NCI-H748 (cell line): ENCODE results near the gene PCDHGB7.
"Not testable (repeated sequence)": the region's sequence is repeated elsewhere in the genome, so short reads cannot be mapped to it uniquely, and the experiment has no call there.

ENCODE experiments used
- DNase-seq: peaks from one replicate; lab custom pipeline; 2025; ENCODE audit not compliant: unreplicated experiment; lab: John Stamatoyannopoulos, UW

The PCDHGB7 gene

DNA sequence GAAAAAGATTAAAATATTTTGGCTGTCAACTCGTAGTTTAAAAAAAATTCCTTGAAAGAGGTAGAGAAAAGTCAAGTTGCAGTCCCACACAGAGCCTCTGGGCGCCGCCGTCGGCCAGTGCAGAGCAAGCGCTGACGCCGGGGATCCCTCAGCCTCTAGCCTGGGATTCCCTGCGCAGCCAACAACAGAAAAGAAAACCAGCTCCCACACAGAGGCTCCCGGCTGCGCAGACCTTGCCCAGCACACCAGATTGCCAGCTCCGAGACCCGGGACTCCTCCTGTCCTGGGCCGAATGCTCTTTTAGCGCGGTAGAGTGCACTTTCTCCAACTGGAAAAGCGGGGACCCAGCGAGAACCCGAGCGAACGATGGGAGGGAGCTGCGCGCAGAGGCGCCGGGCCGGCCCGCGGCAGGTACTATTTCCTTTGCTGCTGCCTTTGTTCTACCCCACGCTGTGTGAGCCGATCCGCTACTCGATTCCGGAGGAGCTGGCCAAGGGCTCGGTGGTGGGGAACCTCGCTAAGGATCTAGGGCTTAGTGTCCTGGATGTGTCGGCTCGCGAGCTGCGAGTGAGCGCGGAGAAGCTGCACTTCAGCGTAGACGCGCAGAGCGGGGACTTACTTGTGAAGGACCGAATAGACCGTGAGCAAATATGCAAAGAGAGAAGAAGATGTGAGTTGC, at the start of gene PCDHGB7:
PCDHGB7 (plus strand) TSS at position 184 of the 679 bp plus-strand sequence; CDS start at position 367, 183 bp downstream.
- DNase-seq = not testable (repeated sequence)

DNA sequence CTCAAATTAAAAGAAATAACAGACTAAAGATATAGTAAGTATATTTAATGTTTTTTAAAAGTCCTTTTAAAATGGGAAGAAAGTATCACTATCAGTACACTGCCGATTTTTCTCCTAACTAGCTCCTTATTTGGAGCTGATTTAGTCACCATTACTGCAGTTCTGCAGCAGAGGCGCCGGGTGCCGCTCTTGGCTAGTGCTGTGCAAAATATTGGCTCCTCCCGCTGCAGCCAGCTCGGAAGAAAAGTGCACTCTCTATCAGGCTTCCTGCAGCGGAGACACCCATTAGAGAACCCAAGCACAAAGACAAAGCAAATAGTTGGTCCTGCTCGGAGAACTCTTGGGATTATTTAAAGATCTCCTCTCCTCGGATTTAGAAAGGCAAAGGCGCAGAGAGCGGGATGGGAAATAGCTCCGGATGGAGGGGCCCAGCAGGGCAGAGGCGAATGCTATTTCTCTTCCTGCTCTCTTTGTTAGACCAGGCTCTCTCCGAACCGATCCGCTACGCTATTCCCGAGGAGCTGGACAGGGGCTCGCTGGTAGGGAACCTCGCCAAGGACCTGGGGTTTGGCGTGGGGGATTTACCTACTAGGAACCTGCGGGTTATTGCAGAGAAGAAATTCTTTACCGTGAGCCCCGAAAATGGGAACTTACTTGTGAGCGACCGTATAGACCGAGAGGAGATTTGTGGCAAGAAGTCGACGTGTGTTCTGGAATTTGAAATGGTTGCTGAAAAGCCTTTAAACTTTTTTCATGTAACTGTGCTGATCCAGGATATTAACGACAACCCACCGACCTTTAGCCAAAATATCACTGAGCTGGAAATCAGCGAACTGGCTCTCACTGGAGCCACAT, 47.3 kb upstream of the PCDHGB7 start, which contains the start of gene PCDHGB3:
PCDHGB3 (plus strand) TSS at position 249 of the 855 bp plus-strand sequence; CDS start at position 402, 153 bp downstream.
- no peak for DNase-seq

DNA sequence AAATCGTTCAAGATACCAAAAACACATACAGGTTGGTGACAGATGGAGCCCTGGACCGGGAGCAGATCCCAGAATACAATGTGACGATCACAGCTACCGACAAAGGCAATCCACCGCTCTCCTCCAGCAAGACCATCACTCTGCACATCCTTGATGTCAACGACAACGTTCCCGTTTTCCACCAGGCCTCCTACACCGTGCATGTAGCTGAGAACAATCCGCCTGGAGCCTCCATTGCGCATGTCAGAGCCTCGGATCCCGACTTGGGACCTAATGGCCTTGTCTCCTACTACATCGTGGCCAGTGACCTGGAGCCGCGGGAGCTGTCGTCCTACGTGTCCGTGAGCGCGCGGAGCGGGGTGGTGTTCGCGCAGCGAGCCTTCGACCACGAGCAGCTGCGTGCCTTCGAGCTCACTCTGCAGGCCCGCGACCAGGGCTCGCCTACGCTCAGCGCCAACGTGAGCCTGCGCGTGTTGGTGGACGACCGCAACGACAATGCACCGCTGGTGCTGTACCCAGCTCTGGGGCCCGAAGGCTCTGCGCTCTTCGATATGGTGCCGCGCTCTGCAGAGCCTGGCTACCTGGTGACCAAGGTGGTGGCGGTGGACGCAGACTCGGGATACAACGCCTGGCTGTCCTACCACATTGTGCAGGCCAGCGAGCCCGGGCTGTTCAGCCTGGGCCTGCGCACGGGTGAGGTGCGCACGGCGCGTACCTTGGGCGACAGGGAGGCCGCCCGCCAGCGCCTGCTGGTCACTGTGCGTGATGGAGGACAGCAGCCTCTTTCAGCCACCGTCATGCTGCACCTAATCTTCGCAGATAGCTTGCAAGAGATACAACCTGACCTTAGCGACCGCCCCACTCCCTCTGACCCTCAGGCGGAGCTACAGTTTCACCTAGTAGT, 45.7 kb upstream of the PCDHGB7 start:
- no peak for DNase-seq

- DNase-seq = no peak
These were observed 43.7 kb upstream of the PCDHGB7 start, which contains the start of gene PCDHGA6 for GRCh38 chr5:141373673-141374317. PCDHGA6 (plus strand) TSS chr5:141373891; CDS start chr5:141374084, 193 bp downstream.

DNA sequence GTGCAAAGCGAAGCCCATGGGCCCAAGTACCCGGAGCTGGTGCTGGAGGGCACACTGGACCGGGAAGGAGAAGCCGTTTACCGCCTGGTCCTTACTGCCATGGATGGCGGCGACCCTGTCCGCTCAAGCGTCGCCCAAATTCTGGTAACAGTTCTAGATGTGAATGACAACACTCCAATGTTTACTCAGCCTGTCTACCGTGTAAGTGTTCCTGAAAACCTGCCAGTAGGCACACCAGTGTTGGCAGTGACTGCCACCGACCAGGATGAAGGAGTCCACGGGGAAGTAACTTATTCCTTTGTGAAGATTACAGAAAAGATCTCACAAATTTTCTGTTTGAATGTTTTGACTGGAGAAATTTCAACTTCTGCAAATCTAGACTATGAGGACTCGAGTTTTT, 42.9 kb upstream of the PCDHGB7 start:
- no peak for DNase-seq

GRCh38 chr5:141375444-141376155, 41.9 kb upstream of the PCDHGB7 start:
- DNase-seq = not testable (repeated sequence)

DNA sequence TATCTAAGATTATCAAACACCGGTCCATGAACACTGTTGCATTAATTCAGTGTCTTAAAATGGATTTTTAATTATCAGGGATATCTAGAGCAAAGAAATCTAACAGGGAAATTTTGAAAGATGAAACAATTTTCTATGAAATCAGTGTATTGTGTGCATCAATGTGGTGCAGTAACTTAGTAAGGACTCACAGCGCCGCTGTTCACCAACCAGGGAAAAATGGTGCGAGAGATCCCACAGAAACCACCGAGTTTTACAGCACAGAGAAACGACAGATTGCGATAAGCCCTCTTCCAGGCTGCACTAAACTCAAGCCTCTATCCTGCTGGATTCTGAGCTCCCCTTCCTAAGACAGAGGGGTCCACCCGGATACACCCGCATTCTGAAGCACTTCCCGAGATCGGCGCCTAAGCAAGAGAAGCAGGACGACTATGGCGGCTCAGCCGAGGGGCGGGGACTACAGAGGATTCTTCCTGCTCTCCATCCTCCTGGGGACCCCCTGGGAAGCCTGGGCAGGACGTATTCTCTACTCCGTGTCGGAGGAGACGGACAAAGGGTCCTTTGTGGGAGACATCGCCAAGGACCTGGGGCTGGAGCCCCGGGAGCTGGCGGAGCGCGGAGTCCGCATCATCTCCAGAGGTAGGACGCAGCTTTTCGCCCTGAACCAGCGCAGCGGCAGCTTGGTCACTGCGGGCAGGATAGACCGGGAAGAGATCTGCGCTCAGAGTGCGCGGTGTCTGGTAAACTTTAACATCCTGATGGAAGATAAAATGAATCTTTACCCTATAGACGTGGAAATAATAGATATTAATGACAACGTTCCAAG, 34.8 kb upstream of the PCDHGB7 start, which contains the start of gene PCDHGA7:
PCDHGA7 (plus strand) TSS at position 274 of the 826 bp plus-strand sequence; CDS start at position 432, 158 bp downstream.
- DNase-seq = no peak

DNA sequence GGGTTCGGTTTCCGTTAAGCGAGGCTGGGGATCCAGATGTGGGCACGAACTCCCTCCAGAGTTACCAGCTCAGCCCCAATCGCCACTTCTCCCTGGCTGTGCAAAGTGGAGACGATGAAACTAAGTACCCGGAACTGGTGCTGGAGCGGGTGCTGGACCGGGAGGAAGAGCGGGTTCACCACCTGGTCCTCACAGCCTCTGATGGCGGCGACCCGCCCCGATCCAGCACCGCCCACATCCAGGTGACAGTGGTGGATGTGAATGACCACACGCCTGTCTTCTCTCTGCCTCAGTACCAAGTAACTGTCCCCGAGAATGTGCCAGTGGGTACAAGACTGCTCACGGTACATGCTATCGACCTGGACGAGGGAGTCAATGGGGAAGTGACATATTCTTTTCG, 34.1 kb upstream of the PCDHGB7 start:
- DNase-seq = no peak

DNA sequence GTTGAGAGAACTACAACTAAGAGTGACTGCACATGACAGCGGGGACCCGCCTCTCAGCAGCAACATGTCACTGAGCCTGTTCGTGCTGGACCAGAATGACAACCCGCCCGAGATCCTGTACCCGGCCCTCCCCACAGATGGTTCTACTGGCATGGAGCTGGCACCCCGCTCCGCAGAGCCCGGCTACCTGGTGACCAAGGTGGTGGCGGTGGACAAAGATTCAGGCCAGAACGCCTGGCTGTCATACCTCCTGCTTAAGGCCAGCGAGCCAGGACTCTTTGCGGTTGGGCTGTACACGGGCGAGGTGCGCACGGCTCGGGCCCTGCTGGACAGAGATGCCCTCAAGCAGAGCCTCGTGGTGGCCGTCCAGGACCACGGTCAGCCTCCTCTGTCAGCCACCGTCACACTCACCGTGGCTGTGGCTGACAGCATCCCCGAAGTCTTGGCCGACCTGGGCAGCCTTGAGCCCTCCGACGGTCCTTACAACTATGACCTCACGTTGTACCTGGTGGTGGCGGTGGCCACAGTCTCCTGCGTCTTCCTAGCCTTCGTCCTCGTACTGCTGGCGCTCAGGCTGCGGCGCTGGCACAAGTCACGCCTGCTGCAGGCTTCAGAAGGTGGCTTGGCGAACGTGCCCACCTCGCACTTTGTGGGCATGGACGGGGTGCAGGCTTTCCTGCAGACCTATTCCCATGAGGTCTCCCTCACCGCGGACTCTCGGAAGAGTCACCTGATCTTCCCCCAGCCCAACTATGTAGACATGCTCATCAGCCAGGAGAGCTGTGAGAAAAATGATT, 32.8 kb upstream of the PCDHGB7 start:
- DNase-seq = no peak

DNA sequence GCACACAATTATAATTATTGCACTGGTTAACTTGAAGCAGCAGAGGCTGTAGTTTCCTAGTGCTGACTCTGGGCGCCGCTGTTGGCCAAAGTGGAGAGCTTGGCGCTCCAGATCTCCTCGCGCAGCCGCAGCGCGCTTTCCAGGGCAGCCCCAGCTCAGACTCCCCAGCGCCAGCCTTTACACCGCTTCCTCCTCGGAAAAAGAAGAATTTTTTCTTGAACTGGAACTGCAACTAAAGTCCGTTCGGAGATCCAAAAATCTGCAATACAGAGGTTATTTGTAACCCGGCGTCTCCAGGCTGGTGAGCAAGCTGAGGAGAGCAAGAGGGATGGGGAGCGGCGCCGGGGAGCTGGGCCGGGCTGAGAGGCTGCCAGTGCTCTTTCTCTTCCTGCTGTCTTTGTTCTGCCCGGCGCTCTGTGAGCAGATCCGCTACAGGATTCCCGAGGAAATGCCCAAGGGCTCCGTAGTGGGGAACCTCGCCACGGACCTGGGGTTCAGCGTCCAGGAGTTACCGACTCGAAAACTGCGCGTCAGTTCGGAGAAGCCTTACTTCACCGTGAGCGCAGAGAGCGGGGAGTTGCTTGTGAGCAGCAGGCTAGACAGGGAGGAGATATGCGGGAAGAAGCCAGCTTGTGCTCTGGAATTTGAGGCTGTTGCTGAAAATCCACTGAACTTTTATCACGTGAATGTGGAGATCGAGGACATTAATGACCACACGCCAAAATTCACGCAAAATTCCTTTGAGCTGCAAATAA, 29.7 kb upstream of the PCDHGB7 start, which contains the start of gene PCDHGB4:
PCDHGB4 (plus strand) TSS at position 142 of the 755 bp plus-strand sequence; CDS start at position 329, 187 bp downstream.
- not testable (repeated sequence) for DNase-seq

- no peak for DNase-seq
These were observed 28.8 kb upstream of the PCDHGB7 start for GRCh38 chr5:141388661-141389060.

DNA sequence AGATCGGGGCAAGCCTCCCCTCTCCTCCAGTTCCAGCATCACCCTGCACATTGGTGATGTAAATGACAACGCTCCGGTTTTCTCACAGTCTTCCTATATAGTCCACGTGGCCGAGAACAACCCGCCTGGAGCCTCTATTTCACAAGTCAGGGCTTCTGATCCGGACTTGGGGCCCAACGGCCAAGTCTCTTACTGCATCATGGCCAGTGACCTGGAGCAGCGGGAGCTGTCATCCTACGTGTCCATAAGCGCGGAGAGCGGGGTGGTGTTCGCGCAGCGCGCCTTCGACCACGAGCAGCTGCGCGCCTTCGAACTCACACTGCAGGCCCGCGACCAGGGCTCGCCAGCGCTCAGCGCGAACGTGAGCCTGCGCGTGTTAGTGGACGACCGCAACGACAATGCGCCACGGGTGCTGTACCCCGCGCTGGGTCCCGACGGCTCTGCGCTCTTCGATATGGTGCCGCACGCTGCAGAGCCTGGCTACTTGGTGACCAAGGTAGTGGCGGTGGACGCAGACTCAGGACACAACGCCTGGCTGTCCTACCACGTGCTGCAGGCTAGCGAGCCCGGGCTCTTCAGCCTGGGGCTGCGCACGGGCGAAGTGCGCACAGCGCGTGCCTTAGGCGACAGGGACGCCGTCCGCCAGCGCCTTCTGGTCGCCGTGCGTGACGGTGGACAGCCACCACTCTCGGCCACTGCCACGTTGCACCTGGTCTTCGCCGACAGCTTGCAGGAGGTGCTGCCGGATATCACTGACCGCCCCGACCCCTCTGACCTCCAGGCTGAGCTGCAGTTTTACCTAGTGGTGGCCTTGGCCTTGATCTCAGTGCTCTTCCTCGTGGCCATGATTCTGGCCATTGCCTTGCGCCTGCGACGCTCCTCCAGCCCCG, 28.1 kb upstream of the PCDHGB7 start:
- DNase-seq = no peak

DNA sequence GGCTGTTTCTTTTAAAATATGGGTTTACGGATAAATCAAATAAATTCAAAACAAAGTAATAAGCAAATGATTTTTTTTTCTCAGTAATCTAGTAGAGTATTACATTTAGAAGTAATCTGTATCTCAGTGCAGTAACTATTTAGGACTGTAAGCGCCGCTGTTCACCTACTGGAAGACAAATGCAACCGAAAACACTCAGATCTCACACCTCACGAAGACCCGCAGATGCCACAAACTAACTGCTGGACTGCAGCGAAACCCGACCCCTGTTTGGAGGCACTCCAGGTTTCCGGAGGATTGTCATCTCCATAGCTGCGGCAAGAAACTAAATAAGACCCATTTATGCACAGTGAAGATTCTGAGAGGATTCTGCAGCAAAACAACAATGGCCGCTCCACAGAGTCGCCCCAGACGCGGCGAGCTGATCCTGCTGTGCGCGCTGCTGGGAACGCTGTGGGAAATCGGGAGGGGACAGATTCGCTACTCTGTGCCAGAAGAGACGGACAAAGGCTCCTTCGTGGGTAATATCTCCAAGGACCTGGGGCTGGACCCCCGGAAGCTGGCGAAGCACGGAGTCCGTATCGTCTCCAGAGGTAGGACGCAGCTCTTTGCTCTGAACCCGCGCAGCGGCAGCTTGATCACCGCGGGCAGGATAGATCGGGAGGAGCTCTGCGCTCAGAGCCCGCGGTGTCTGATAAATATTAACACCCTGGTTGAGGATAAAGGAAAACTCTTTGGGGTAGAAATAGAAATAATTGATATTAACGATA, 24.9 kb upstream of the PCDHGB7 start, which contains the start of gene PCDHGA8:
PCDHGA8 (plus strand) TSS at position 205 of the 770 bp plus-strand sequence; CDS start at position 386, 181 bp downstream.
- DNase-seq = no peak

GRCh38 chr5:141393267-141393666, 24.2 kb upstream of the PCDHGB7 start:
- no peak for DNase-seq
